Measurements from ENCODE around the gene CAPSL. TPM values are rescaled to one million over a fixed set of nuclear protein-coding genes. Genes with fewer than 3 reads are reported as not detected.
"Not testable (repeated sequence)": the region's sequence is repeated elsewhere in the genome, so short reads cannot be mapped to it uniquely, and the experiment has no call there.

CAPSL gene
- total and polyA plus RNA-seq, 2 of the 8 experiments (the other 6 are each of a cell fraction or from before 2014, with no cell fraction given) = not detected

GRCh38 chr5:35976859-35977258 is 38.4 kb upstream of the CAPSL start:
- H2BK5ac ChIP-seq (ENCODE audit: low read depth, low read length); H3K14ac ChIP-seq (ENCODE audit: insufficient read length); H4K20me1 ChIP-seq (replicated peaks in 1 of 2; ENCODE audit: control insufficient read depth in 1 of 2, insufficient read depth in 2 of 2, low read length in 2 of 2); H4K91ac ChIP-seq (replicated peaks; ENCODE audit: insufficient read length, low read length); H3K27me3 ChIP-seq (replicated peaks in 1 of 4; ENCODE audit: control insufficient read depth in 3 of 4, extremely low read depth in 1 of 4, insufficient read depth in 3 of 4, low read length in 3 of 4); H2BK20ac ChIP-seq (ENCODE audit: low read length); H3K18ac ChIP-seq (ENCODE audit: extremely low read depth, low read length); H3K23ac ChIP-seq (ENCODE audit: insufficient read length); H3K23me2 ChIP-seq (ENCODE audit: low read depth, low read length); H3K4me2 ChIP-seq (ENCODE audit: insufficient read depth in 1 of 2, low read depth in 2 of 2, low read length in 2 of 2); H4K8ac ChIP-seq (ENCODE audit: extremely low read depth, insufficient read depth, low read length); H3K36me3 ChIP-seq (ENCODE audit: control insufficient read depth in 2 of 4, insufficient read depth in 4 of 4, low read length in 3 of 4); H3K9ac ChIP-seq (replicated peaks in 1 of 4; ENCODE audit: extremely low read depth in 1 of 4, low read depth in 3 of 4, low read length in 3 of 4); H3K4ac ChIP-seq (replicated peaks; ENCODE audit: insufficient read length, low read depth, low read length); FAIRE-seq; DNase-seq (ENCODE audit: low read depth in 1 of 2, low spot score in 2 of 2); H2BK120ac ChIP-seq (replicated peaks; ENCODE audit: low read depth, low read length); H3K27ac ChIP-seq (ENCODE audit: low read depth, low read length); H3K4me3 ChIP-seq (ENCODE audit: extremely low read depth in 1 of 4, insufficient read depth in 2 of 4, low read depth in 3 of 4, low read length in 4 of 4); POLR2A ChIA-PET (ENCODE audit: partially characterized antibody); H2AFZ ChIP-seq (ENCODE audit: low read length); H3K56ac ChIP-seq (replicated peaks; ENCODE audit: insufficient read length, low read depth, low read length); H3K4me1 ChIP-seq (replicated peaks in 1 of 4; ENCODE audit: control insufficient read depth in 3 of 4, insufficient read depth in 4 of 4, low read length in 3 of 4); H2AK5ac ChIP-seq (ENCODE audit: low read depth, low read length); H2BK12ac ChIP-seq (ENCODE audit: low read depth, low read length); H3K79me2 ChIP-seq (ENCODE audit: control insufficient read depth in 1 of 2, insufficient read depth in 2 of 2, low read length in 2 of 2); H3K79me1 ChIP-seq (ENCODE audit: low read depth, low read length); H4K5ac ChIP-seq (ENCODE audit: insufficient read length, low read depth, low read length); H2BK15ac ChIP-seq (ENCODE audit: low read length): not testable (repeated sequence)
- WGBS, 2 experiments (ENCODE audit: extremely low coverage in 1 of 2, insufficient coverage in 1 of 2, insufficient read length in 1 of 2, insufficient replicate concordance in 2 of 2, low coverage in 1 of 2, low lambda C conversion rate in 2 of 2, missing lambda C conversion rate in 1 of 2) = 71% methylated on average over 3 of the region's 3 CpGs; no CpG with 5 or more reads in 1 of the 2 experiments
- CTCF ChIA-PET (ENCODE audit: partially characterized antibody) = interaction anchor here (1.1 to 1.7 kb wide), 4 partner anchors 9 to 16 kb away, joined by 3 to 6 read pairs (median 4); no protein-coding TSS in a partner anchor
- peaks cover 11 to 12% of the 10 kb centered on the region in 2 experiments for H3K9me3 ChIP-seq (ENCODE audit: insufficient read depth in 2 of 2, low read depth in 1 of 2, low read length in 1 of 2)
